ENCODE data around the gene FOXJ3. TPM values are rescaled to one million over a fixed set of nuclear protein-coding genes. Genes with fewer than 3 reads are reported as not detected.

Gene FOXJ3
- total and polyA plus RNA-seq, 9 donors, result 18.7 to 59.0 (median 49.4) TPM

DNA sequence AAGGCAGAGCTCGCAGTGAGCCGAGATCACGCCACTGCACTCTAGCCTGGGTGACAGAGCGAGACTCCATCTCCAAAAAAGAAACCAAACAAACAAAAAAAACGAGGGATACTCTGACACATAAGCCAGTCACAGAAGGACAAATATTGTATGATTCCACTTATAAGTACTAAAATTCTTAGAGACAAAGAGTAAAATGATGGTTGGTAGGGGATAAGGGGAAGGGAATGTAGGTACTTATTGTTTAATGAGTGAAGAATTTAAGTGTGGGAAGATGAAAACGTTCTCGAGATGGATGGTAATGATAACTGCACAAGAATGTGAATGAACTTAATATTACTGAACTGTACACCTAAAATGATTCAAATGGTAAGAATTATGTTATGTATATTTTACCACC, 103.8 kb downstream of the FOXJ3 start:
- H3K27me3 ChIP-seq, result no peaks in the 10 kb centered on the region
- intact Hi-C loops (cut with DNase I), result loop anchor here in 1 of 4 donors (5.0 kb wide), 1 partner anchor 1261 kb away; no protein-coding TSS in a partner anchor
- no peaks in the 10 kb centered on the region for H3K36me3 ChIP-seq
- H3K4me3 ChIP-seq, result no peak overlapping the region
- H3K9me3 ChIP-seq, result peaks cover 0 to 5% of the 10 kb centered on the region in 2 donors
- no peak overlapping the region for H3K27ac ChIP-seq
- H3K4me1 ChIP-seq (ENCODE audit: insufficient read depth), result no peaks in the 10 kb centered on the region
- no peak for TF ChIP-seq EP300 (IDR thresholded peaks at IDR 0.05)
- no peak for TF ChIP-seq POLR2A (IDR thresholded peaks at IDR 0.05)
- TF ChIP-seq, protein P1, sequence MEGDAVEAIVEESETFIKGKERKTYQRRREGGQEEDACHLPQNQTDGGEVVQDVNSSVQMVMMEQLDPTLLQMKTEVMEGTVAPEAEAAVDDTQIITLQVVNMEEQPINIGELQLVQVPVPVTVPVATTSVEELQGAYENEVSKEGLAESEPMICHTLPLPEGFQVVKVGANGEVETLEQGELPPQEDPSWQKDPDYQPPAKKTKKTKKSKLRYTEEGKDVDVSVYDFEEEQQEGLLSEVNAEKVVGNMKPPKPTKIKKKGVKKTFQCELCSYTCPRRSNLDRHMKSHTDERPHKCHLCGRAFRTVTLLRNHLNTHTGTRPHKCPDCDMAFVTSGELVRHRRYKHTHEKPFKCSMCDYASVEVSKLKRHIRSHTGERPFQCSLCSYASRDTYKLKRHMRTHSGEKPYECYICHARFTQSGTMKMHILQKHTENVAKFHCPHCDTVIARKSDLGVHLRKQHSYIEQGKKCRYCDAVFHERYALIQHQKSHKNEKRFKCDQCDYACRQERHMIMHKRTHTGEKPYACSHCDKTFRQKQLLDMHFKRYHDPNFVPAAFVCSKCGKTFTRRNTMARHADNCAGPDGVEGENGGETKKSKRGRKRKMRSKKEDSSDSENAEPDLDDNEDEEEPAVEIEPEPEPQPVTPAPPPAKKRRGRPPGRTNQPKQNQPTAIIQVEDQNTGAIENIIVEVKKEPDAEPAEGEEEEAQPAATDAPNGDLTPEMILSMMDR (IDR thresholded peaks at IDR 0.05), result no peak
- no peak for DNase-seq
- 91 to 95% (median 92%) methylated on average over 7 of the region's 7 CpGs for WGBS, 3 donors

DNA sequence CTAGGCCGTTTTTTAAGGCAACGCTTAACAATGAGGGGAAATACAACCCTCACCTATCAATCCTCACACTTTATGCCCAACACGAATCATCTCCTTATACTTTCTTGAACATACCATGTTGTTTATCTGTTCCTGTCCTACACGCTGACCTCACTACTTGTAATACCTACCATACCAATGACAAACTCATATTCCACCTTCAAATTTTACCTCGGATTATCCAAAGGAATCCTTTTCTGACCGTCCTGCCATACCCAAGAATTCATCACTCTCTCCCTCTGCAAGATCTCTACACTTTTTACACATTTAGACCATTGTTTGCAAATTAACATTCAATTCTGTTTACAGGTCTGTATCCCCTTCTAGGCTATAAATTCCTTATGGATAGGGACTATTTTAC, 106.1 kb downstream of the FOXJ3 start:
- H3K36me3 ChIP-seq, result no peaks in the 10 kb centered on the region
- 88 to 91% (median 91%) methylated on average over 6 of the region's 6 CpGs for WGBS, 3 donors
- H3K9me3 ChIP-seq, result no peaks in the 10 kb centered on the region
- H3K27me3 ChIP-seq, result no peaks in the 10 kb centered on the region
- H3K4me3 ChIP-seq, result no peak overlapping the region
- intact Hi-C loops (cut with DNase I), result no loop called here
- no peak overlapping the region for H3K27ac ChIP-seq
- TF ChIP-seq EP300 (IDR thresholded peaks at IDR 0.05), result no peak
- no peak for TF ChIP-seq POLR2A (IDR thresholded peaks at IDR 0.05)
- TF ChIP-seq, protein P1 (IDR thresholded peaks at IDR 0.05), result no peak
- H3K4me1 ChIP-seq (ENCODE audit: insufficient read depth), result peaks cover 1% of the 10 kb centered on the region
- DNase-seq, result no peak

DNA sequence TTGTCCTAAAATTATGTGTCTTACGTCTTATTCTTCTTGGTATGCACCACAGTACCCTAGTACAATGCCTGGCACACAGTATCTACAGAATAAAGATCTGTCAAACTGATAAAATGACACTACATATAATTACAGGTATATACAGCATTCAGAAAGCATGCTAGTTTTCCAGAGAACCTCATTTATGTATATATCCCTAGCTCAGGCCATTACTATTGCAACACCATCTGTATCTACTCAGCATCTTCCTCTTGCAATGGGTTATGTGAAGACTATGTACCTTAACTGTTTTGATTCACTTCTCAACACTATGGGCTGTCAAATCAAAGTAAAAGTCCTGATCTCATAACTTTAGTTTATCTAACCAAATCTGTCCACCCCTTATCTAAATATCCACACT, 112.0 kb downstream of the FOXJ3 start:
- no peak overlapping the region for H3K27ac ChIP-seq
- no peak for TF ChIP-seq POLR2A (IDR thresholded peaks at IDR 0.05)
- no peaks in the 10 kb centered on the region for H3K27me3 ChIP-seq
- DNase-seq, result no peak
- 90 to 95% (median 92%) methylated on average over 1 of the region's 1 CpG for WGBS, 3 donors
- H3K36me3 ChIP-seq, result no peaks in the 10 kb centered on the region
- no peaks in the 10 kb centered on the region for H3K9me3 ChIP-seq
- H3K4me3 ChIP-seq, result no peak overlapping the region
- peaks cover 3% of the 10 kb centered on the region for H3K4me1 ChIP-seq (ENCODE audit: insufficient read depth)
- intact Hi-C loops (cut with DNase I), result no loop called here

GRCh38 chr1:42221952-42222606, 113.0 kb downstream of the FOXJ3 start:
- no peak for TF ChIP-seq EP300 (IDR thresholded peaks at IDR 0.05)
- TF ChIP-seq, protein P1 (IDR thresholded peaks at IDR 0.05), result no peak
- no peak for TF ChIP-seq POLR2A (IDR thresholded peaks at IDR 0.05)
- H3K36me3 ChIP-seq, result no peaks in the 10 kb centered on the region
- H3K27me3 ChIP-seq, result no peaks in the 10 kb centered on the region
- H3K27ac ChIP-seq, result no peak overlapping the region
- H3K4me1 ChIP-seq (ENCODE audit: insufficient read depth), result peaks cover 3% of the 10 kb centered on the region
- no peak for DNase-seq
- no peaks in the 10 kb centered on the region for H3K9me3 ChIP-seq
- intact Hi-C loops (cut with DNase I), result no loop called here
- 91 to 98% (median 93%) methylated on average over 2 of the region's 2 CpGs for WGBS, 3 donors
- no peak overlapping the region for H3K4me3 ChIP-seq

DNA sequence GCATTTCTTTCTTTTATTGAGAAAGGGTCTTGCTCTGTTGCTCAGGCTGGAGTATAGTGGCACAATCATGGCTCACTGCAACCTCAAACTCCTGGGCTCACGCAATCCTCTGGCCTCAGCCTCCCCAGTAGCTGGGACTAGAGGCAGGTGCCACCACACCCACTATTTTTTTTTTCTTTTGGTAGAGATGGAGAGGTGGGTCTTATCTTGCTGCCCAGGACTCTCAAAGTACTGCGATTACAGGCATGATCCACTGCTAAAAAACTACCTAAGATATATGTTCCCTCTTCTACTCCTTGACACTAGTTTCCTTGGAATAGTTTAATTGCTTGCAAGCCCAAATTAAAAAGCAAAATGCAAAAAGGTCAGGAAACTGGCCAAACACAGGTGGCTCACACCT, 113.6 kb downstream of the FOXJ3 start:
- Histone ChIP-seq H3K4me1 (ENCODE audit: insufficient read depth) (peaks cover 3% of the 10 kb centered on the region), H3K9me3 (no peaks in the 10 kb centered on the region), H3K27me3 (no peaks in the 10 kb centered on the region), H3K4me3 (no peak overlapping the region), H3K36me3 (no peaks in the 10 kb centered on the region), H3K27ac (no peak overlapping the region)
- TF ChIP-seq POLR2A (IDR thresholded peaks at IDR 0.05) (no peak), EP300 (IDR thresholded peaks at IDR 0.05) (no peak)
- TF ChIP-seq, protein P1 (IDR thresholded peaks at IDR 0.05), result no peak
- 90 to 98% (median 98%) methylated on average over 2 of the region's 2 CpGs for WGBS, 3 donors
- intact Hi-C loops (cut with DNase I), result no loop called here
- no peak for DNase-seq
